ENCODE results near the gene EGR1.

DNA sequence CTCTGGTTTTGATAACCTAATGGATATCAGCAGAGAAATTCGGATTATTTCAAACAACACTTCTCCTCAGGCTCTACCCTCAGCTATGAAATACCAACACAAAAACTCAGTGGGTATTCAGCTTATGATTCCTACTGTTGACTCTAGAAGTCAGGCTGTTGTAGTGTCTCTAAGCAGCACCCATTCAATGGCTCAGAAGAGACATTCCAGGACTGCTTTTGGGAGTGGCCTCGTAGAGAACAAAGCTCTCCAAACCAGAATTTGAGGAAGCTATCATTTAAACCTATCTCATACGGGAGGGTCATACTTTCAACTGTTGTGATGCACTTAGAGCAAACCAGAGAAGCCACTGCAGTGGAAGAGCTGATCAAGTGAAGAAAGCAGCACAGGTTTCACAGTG is 43.7 kb downstream of the EGR1 start:
- TF ChIP-seq, protein P1, sequence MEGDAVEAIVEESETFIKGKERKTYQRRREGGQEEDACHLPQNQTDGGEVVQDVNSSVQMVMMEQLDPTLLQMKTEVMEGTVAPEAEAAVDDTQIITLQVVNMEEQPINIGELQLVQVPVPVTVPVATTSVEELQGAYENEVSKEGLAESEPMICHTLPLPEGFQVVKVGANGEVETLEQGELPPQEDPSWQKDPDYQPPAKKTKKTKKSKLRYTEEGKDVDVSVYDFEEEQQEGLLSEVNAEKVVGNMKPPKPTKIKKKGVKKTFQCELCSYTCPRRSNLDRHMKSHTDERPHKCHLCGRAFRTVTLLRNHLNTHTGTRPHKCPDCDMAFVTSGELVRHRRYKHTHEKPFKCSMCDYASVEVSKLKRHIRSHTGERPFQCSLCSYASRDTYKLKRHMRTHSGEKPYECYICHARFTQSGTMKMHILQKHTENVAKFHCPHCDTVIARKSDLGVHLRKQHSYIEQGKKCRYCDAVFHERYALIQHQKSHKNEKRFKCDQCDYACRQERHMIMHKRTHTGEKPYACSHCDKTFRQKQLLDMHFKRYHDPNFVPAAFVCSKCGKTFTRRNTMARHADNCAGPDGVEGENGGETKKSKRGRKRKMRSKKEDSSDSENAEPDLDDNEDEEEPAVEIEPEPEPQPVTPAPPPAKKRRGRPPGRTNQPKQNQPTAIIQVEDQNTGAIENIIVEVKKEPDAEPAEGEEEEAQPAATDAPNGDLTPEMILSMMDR (IDR thresholded peaks at IDR 0.05): no peak
- TF ChIP-seq POLR2A (IDR thresholded peaks at IDR 0.05; ENCODE audit: low read length) (no peak), JUNB (IDR thresholded peaks at IDR 0.05) (no peak), EP300 (IDR thresholded peaks at IDR 0.05) (no peak), ZC3H11A (IDR thresholded peaks at IDR 0.05) (no peak), HOXA7 (CRISPR knock-in tag; IDR thresholded peaks at IDR 0.05) (no peak)
- TF ChIP-seq, protein P2, sequence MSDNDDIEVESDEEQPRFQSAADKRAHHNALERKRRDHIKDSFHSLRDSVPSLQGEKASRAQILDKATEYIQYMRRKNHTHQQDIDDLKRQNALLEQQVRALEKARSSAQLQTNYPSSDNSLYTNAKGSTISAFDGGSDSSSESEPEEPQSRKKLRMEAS (IDR thresholded peaks at IDR 0.05): no peak
